ENCODE results near the gene SGF29.

The SGF29 gene

DNA sequence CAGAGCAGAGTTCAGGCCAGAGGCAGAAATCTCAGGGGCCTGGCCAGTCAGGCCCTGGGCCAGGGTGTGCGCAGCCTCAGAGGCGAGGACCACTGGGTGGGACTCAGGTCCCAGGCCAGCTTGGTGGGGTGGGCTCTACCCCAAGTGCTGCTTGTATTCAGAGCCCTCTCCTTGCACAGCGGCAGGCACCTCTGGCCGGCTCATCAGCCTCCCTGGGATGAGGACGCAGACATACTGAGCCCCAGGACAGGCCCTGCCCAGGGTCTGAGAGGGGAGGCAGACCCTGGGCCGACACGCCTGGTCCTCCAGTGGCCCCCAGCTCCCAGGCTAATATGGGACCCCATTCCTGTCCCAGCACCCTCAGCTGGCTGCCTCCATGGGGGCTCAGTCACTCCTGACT, 39.5 kb upstream of the SGF29 start:
- Histone ChIP-seq H3K4me2 (ENCODE audit: low read length) (no peak overlapping the region), H3K27me3 (ENCODE audit: insufficient read depth, low read length) (no peaks in the 10 kb centered on the region), H3K9me3 (ENCODE audit: low read length) (no peaks in the 10 kb centered on the region), H3K27ac (ENCODE audit: low read depth, low read length, poor library complexity, severe bottlenecking) (no peak overlapping the region), H2AFZ (ENCODE audit: low read length) (no peak overlapping the region), H3K36me3 (ENCODE audit: insufficient read depth, low read length) (no peaks in the 10 kb centered on the region), H3K4me3 (ENCODE audit: low read depth, low read length, poor library complexity, severe bottlenecking) (no peak overlapping the region), H3F3A (ENCODE audit: insufficient read depth, low read length) (no peaks in the 10 kb centered on the region), H3K9me2 (ENCODE audit: low read depth, low read length) (no peaks in the 10 kb centered on the region), H3K79me2 (ENCODE audit: insufficient read depth, low read length) (no peaks in the 10 kb centered on the region), H3K4me1 (ENCODE audit: insufficient read depth, low read length, severe bottlenecking) (no peaks in the 10 kb centered on the region), H3K9ac (ENCODE audit: low read length) (no peak overlapping the region), H4K20me1 (ENCODE audit: insufficient read depth, low read length) (no peaks in the 10 kb centered on the region)
- TF ChIP-seq EZH2 (IDR thresholded peaks at IDR 0.05; ENCODE audit: borderline replicate concordance, low read length) (no peak), CTCF (IDR thresholded peaks at IDR 0.05; ENCODE audit: low read length) (no peak)

DNA sequence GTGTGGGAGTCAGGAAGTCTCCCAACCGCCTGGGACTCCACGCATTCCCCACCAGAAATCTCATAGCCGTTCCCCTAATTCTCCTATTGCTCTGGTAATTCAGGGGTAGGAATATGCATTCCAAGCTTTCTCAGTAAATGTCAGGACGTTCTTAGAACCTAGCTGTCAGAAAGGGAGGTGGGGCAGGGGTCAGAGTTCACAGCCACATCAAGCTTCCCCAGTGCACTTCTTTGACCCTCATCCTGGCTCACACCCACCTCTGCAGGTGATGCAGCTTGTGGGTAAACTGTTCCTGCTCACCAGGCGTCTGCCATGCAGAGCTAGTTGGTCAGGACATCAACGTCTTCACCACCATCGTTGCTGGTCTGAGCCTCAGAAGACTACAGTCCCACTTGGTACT, 33.0 kb upstream of the SGF29 start:
- no peaks in the 10 kb centered on the region for H3K79me2 ChIP-seq (ENCODE audit: insufficient read depth, low read length)
- no peak overlapping the region for H2AFZ ChIP-seq (ENCODE audit: low read length)
- H3K4me1 ChIP-seq (ENCODE audit: insufficient read depth, low read length, severe bottlenecking): no peaks in the 10 kb centered on the region
- H3K9me2 ChIP-seq (ENCODE audit: low read depth, low read length): no peaks in the 10 kb centered on the region
- no peak overlapping the region for H3K9ac ChIP-seq (ENCODE audit: low read length)
- no peaks in the 10 kb centered on the region for H3K27me3 ChIP-seq (ENCODE audit: insufficient read depth, low read length)
- H4K20me1 ChIP-seq (ENCODE audit: insufficient read depth, low read length): no peaks in the 10 kb centered on the region
- H3K4me3 ChIP-seq (ENCODE audit: low read depth, low read length, poor library complexity, severe bottlenecking): no peak overlapping the region
- TF ChIP-seq CTCF (IDR thresholded peaks at IDR 0.05; ENCODE audit: low read length): no peak
- TF ChIP-seq EZH2 (IDR thresholded peaks at IDR 0.05; ENCODE audit: borderline replicate concordance, low read length): no peak
- no peaks in the 10 kb centered on the region for H3F3A ChIP-seq (ENCODE audit: insufficient read depth, low read length)
- H3K27ac ChIP-seq (ENCODE audit: low read depth, low read length, poor library complexity, severe bottlenecking): no peak overlapping the region
- no peaks in the 10 kb centered on the region for H3K9me3 ChIP-seq (ENCODE audit: low read length)
- H3K4me2 ChIP-seq (ENCODE audit: low read length): no peak overlapping the region
- H3K36me3 ChIP-seq (ENCODE audit: insufficient read depth, low read length): no peaks in the 10 kb centered on the region

- Histone ChIP-seq H3K27me3 (ENCODE audit: insufficient read depth, low read length) (no peaks in the 10 kb centered on the region), H4K20me1 (ENCODE audit: insufficient read depth, low read length) (no peaks in the 10 kb centered on the region), H3K4me3 (ENCODE audit: low read depth, low read length, poor library complexity, severe bottlenecking) (no peak overlapping the region), H3F3A (ENCODE audit: insufficient read depth, low read length) (no peaks in the 10 kb centered on the region), H3K4me2 (ENCODE audit: low read length) (no peak overlapping the region), H3K27ac (ENCODE audit: low read depth, low read length, poor library complexity, severe bottlenecking) (no peak overlapping the region), H3K9me3 (ENCODE audit: low read length) (no peaks in the 10 kb centered on the region), H3K79me2 (ENCODE audit: insufficient read depth, low read length) (no peaks in the 10 kb centered on the region), H2AFZ (ENCODE audit: low read length) (no peak overlapping the region), H3K9ac (ENCODE audit: low read length) (no peak overlapping the region), H3K36me3 (ENCODE audit: insufficient read depth, low read length) (no peaks in the 10 kb centered on the region), H3K9me2 (ENCODE audit: low read depth, low read length) (no peaks in the 10 kb centered on the region), H3K4me1 (ENCODE audit: insufficient read depth, low read length, severe bottlenecking) (no peaks in the 10 kb centered on the region)
- no peak for TF ChIP-seq CTCF (IDR thresholded peaks at IDR 0.05; ENCODE audit: low read length)
Measured at GRCh38 chr16:28521436-28521835, 32.3 kb upstream of the SGF29 start.

Measured in OCI-LY1 (cell line).